K562 (cell line): ENCODE results near the gene SCPEP1. TPM values are rescaled to one million over a fixed set of nuclear protein-coding genes. Genes with fewer than 3 reads are reported as not detected.
A peak's percentile ranks its signal among the peaks of the same experiment; 100 is the strongest.

Experiments used
- BRCA1 ChIP-seq, 2 experiments: fragments of 450-650 bp in 1 of 2; sonication (generic) in 1 of 2; formaldehyde crosslinking in 1 of 2; IDR thresholded peaks; 2 replicates each; pipeline versions ENCODE4 v1.5.0 to v1.6.1; 2017 to 2020; ENCODE audit warnings: mild to moderate bottlenecking in 1 of 2, missing genetic modification reagents in 1 of 2
- DACH1 ChIP-seq: fragments of 450-650 bp; IDR thresholded peaks from 2 replicates; pipeline ENCODE4 v1.6.1; 2018; ENCODE audit not compliant: partially characterized antibody
- ELF1 ChIP-seq: fragments of 200-800 bp; sonication (Bioruptor generic); IDR thresholded peaks from 2 replicates; pipeline ENCODE4 v1.6.1; 2016; ENCODE audit warnings: missing genetic modification characterization, missing compliant biosample characterization
- FOXA3 ChIP-seq, 2 experiments: fragments of 450-650 bp in 1 of 2; sonication (generic) in 1 of 2; formaldehyde crosslinking; IDR thresholded peaks in 1 of 2; conservative IDR thresholded peaks in 1 of 2; 2 replicates each; pipeline versions ENCODE4 v1.4.0 to v1.8.0; 2020 to 2022; ENCODE audit warnings: mild to moderate bottlenecking in 2 of 2, missing genetic modification reagents in 1 of 2
- FOXK2 ChIP-seq, 2 experiments: fragments of 450-650 bp; IDR thresholded peaks in 1 of 2; conservative IDR thresholded peaks in 1 of 2; 2 replicates each; pipeline ENCODE4 v1.6.1; 2016; ENCODE audit warnings: low read depth in 2 of 2, mild to moderate bottlenecking in 1 of 2
- HDAC8 ChIP-seq: fragments of 450-650 bp; IDR thresholded peaks from 2 replicates; pipeline ENCODE4 v1.6.1; 2016; ENCODE audit warnings: mild to moderate bottlenecking, missing genetic modification characterization, moderate library complexity, missing compliant biosample characterization
- HDGF ChIP-seq: fragments of 450-650 bp; IDR thresholded peaks from 2 replicates; pipeline ENCODE4 v1.6.1; 2016
- HINFP ChIP-seq: fragments of 450-650 bp; conservative IDR thresholded peaks from 2 replicates; pipeline ENCODE4 v1.6.1; 2016; ENCODE audit warnings: missing genetic modification characterization, low read depth, mild to moderate bottlenecking, control low read depth, missing compliant biosample characterization
- HMG20A ChIP-seq: fragments of 450-650 bp; formaldehyde crosslinking; conservative IDR thresholded peaks from 2 replicates; pipeline ENCODE4 v1.4.0; 2020; ENCODE audit warnings: mild to moderate bottlenecking, mixed read lengths
- ILK ChIP-seq: fragments of 450-650 bp; IDR thresholded peaks from 2 replicates; pipeline ENCODE4 v1.6.1; 2016; ENCODE audit warnings: missing genetic modification characterization, low read depth, mild to moderate bottlenecking, missing compliant biosample characterization, moderate library complexity, borderline replicate concordance
- KAT7 ChIP-seq: sonication (generic); formaldehyde crosslinking; IDR thresholded peaks from 2 replicates; pipeline ENCODE4 v1.8.0; 2022; ENCODE audit warnings: missing genetic modification reagents, mild to moderate bottlenecking, borderline replicate concordance
- MYBL2 ChIP-seq, 2 experiments: fragments of 450-650 bp in 1 of 2; sonication (generic) in 1 of 2; formaldehyde crosslinking in 1 of 2; IDR thresholded peaks; 2 replicates each; pipeline versions ENCODE4 v1.6.1 to v1.8.1; 2017 to 2022; ENCODE audit warnings: borderline replicate concordance in 1 of 2, inconsistent platforms in 1 of 2, low read depth in 1 of 2, mild to moderate bottlenecking in 1 of 2, missing genetic modification reagents in 1 of 2, moderate library complexity in 1 of 2
- SMARCB1 ChIP-seq: IDR thresholded peaks from 2 replicates; pipeline ENCODE4 v1.6.1; 2011; ENCODE audit warnings: improper control_type of control experiment, low read depth; ENCODE audit not compliant: insufficient read length
- U2AF1 ChIP-seq: fragments of 200-400 bp; formaldehyde crosslinking; optimal IDR thresholded peaks from 2 replicates; pipeline ENCODE3; 2017; ENCODE audit warnings: mild to moderate bottlenecking, low read depth, low read length, moderate library complexity
- XRCC5 ChIP-seq: fragments of 200-400 bp; formaldehyde crosslinking; IDR thresholded peaks from 2 replicates; pipeline ENCODE4 v1.6.1; 2017; ENCODE audit warnings: low read depth, mild to moderate bottlenecking, low read length
- ZBTB11 ChIP-seq, 3 experiments: fragments of 200-800 bp in 1 of 3; fragments of 250-450 bp in 1 of 3; fragments of 450-650 bp in 1 of 3; sonication (Bioruptor Pico) in 1 of 3; sonication (Bioruptor generic) in 1 of 3; formaldehyde crosslinking in 1 of 3; IDR thresholded peaks; 2 replicates each; pipeline versions ENCODE4 v1.6.1 to v1.8.0; 2016 to 2022; ENCODE audit warnings: mild to moderate bottlenecking in 2 of 3, missing genetic modification characterization in 2 of 3, missing compliant biosample characterization in 1 of 3, moderate library complexity in 1 of 3
- ZNF41 ChIP-seq: fragments of 250-450 bp; sonication (Bioruptor Pico); conservative IDR thresholded peaks from 2 replicates; pipeline ENCODE4 v1.4.0; 2020; ENCODE audit warnings: mild to moderate bottlenecking
- ZNF75A ChIP-seq: fragments of 450-650 bp; formaldehyde crosslinking; IDR thresholded peaks from 2 replicates; pipeline ENCODE4 v1.4.0; 2020; ENCODE audit warnings: mild to moderate bottlenecking
- ZSCAN32 ChIP-seq: fragments of 450-650 bp; formaldehyde crosslinking; IDR thresholded peaks from 2 replicates; pipeline ENCODE4 v1.4.0; 2020; ENCODE audit warnings: mild to moderate bottlenecking, moderate library complexity
- polyA plus RNA-seq, 8 experiments: library from polyadenylated mRNA; depleted of rRNA in 4 of 8; stranded (reverse) in 5 of 8; unstranded in 3 of 8; fragments of >200 nt; fragmentation: Nextera tagmentation in 2 of 8; fragmentation: Illumina TruSeq in 1 of 8; extraction: Ambion mirVana in 2 of 8; extraction: Trizol in 1 of 8; gene quantifications; 2 replicates each; pipeline versions ENCODE4 v1.2.1 to v1.2.3, GENCODE V29; 2011 to 2014; ENCODE audit warnings: inconsistent platforms in 1 of 8, missing spikeins in 1 of 8
- total RNA-seq, 7 experiments: library from RNA; depleted of rRNA in 6 of 7; stranded (reverse); fragments of >200 nt in 6 of 7; fragmentation: Illumina TruSeq in 2 of 7; extraction: Trizol in 2 of 7; gene quantifications; 2 replicates each; pipeline versions ENCODE4 v1.2.1 to v1.2.3, GENCODE V29; 2011 to 2021; ENCODE audit warnings: low replicate concordance in 1 of 7

Gene SCPEP1
- total and polyA plus RNA-seq, 9 of the 15 experiments (the other 6 are each of a cell fraction or from before 2014, with no cell fraction given): 5.1 to 14.8 (median 7.2) TPM

DNA sequence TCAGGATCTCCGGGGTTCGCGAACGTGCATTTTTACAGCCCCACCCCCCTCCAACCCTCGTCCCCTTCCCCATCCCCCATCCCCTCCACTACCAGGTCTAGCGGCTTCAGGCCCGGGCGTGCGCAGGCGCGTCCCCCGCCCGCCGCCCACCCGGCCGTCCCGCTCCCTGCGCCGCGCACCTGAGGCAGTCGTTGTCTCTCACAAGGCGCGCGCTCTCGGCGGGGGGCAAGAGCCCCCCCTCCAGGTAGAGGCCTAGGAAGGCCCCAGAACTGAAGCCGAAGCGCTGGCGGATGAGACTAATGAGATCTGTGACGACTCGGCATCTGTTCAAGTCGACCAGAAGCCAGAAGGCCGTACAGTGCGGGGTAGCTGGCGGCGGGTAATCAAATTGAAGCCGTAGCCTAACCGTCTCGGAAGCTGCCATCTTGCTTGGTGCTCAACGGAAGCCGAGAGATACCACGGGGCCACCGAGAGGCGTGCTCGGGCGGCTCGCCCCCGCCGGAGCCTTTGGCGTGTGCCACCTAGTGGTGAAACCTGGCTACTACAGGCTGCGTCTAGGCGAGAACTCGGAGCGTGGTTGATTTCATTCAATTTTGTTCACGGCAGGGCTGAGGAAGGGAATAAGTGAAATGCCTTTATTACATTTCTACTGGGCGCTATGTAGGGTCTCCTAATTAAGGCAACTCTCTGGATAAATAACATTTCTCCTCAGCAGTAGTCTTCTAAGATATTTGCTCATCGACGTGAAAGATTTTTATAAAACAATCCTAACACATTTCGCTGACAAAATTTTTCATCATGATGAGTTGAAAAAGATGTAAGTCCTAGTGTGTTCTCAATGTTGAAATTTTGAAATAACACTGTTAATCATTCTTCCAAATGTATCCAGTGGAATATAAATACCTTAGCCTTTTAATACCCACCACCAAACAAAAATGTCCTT, 17.1 kb upstream of the SCPEP1 start, which contains the start of gene COIL (continued):
- TF ChIP-seq KAT7 (peak; percentile 61; the same call in 1 of the 2 replicates), FOXA3 (CRISPR knock-in tag; conservative IDR thresholded peaks at IDR 0.05 in 1 of 2, IDR thresholded peaks at IDR 0.05 in 1 of 2) (no peak), ELF1 (tag) (no peak), MYBL2 (IDR thresholded peaks at IDR 0.05; ENCODE audit: low read depth) (peak; percentile 68), MYBL2 (CRISPR knock-in tag; IDR thresholded peaks at IDR 0.05; ENCODE audit: borderline replicate concordance) (no peak), HINFP (tag) (no peak), DACH1 (no peak), BRCA1 (IDR thresholded peaks at IDR 0.05) (no peak), BRCA1 (CRISPR knock-in tag; IDR thresholded peaks at IDR 0.05) (no peak), XRCC5 (peak; percentile 92), U2AF1 (no peak), ILK (tag) (no peak), HDAC8 (tag) (no peak), ZSCAN32 (CRISPR knock-in tag) (no peak), ZNF41 (CRISPR knock-in tag) (no peak), SMARCB1 (no peak), HDGF (no peak), HMG20A (no peak), ZBTB11 (CRISPR knock-in tag; IDR thresholded peaks at IDR 0.05) (peak in 2 of 3 experiments; percentile 48 to 79; a peak in 3 of 6 replicates), ZNF75A (CRISPR knock-in tag) (no peak), FOXK2 (conservative IDR thresholded peaks at IDR 0.05 in 1 of 2, IDR thresholded peaks at IDR 0.05 in 1 of 2; ENCODE audit: low read depth in 2 of 2) (no peak)
